IMR-90 (cell line): ENCODE results near the gene LTBP1.

ENCODE experiments used
- CEBPB ChIP-seq: IDR thresholded peaks from 2 replicates; pipeline ENCODE4 v1.6.1; 2012; ENCODE audit warnings: low read depth, low read length, improper control_type of control experiment
- CHD1 ChIP-seq: IDR thresholded peaks from 2 replicates; pipeline ENCODE4 v1.6.1; 2012; ENCODE audit warnings: low read depth, low read length, improper control_type of control experiment
- MAFK ChIP-seq: IDR thresholded peaks from 2 replicates; pipeline ENCODE4 v1.6.1; 2012; ENCODE audit warnings: low read depth, low read length, improper control_type of control experiment
- MAZ ChIP-seq: IDR thresholded peaks from 2 replicates; pipeline ENCODE4 v1.6.1; 2012; ENCODE audit warnings: low read depth, mild to moderate bottlenecking, low read length, improper control_type of control experiment, moderate library complexity, borderline replicate concordance
- MXI1 ChIP-seq: IDR thresholded peaks from 2 replicates; pipeline ENCODE4 v1.6.1; 2012; ENCODE audit warnings: low read depth, mild to moderate bottlenecking, low read length, moderate library complexity, borderline replicate concordance
- POLR2A ChIP-seq: IDR thresholded peaks from 2 replicates; pipeline ENCODE4 v1.6.1; 2012; ENCODE audit warnings: mild to moderate bottlenecking, low read depth, low read length
- RAD21 ChIP-seq: IDR thresholded peaks from 2 replicates; pipeline ENCODE4 v1.6.1; 2012; ENCODE audit warnings: low read length, improper control_type of control experiment
- RCOR1 ChIP-seq: IDR thresholded peaks from 2 replicates; pipeline ENCODE4 v1.6.1; 2012; ENCODE audit warnings: mild to moderate bottlenecking, low read length, improper control_type of control experiment; ENCODE audit not compliant: insufficient replicate concordance
- SMC3 ChIP-seq: fragments of 150-350 bp; IDR thresholded peaks from 2 replicates; pipeline ENCODE4 v1.6.1; 2016; ENCODE audit warnings: low read depth, mild to moderate bottlenecking, antibody characterized with exemption, low read length, moderate library complexity
- TF ChIP-seq, protein P1 (sequence below): conservative IDR thresholded peaks from 2 replicates; pipeline ENCODE4 v1.5.1; 2012; ENCODE audit warnings: mild to moderate bottlenecking, low read depth, low read length, improper control_type of control experiment
- TF ChIP-seq, protein P2 (sequence below): fragments of 150-350 bp; IDR thresholded peaks from 2 replicates; pipeline ENCODE4 v1.6.1; 2017; ENCODE audit warnings: mild to moderate bottlenecking, antibody characterized with exemption, low read length, low read depth
- TF ChIP-seq, protein P3 (sequence below): fragments of 150-350 bp; IDR thresholded peaks from 2 replicates; pipeline ENCODE4 v1.6.1; 2016; ENCODE audit warnings: low read depth, mild to moderate bottlenecking, low read length, moderate library complexity, borderline replicate concordance

DNA sequence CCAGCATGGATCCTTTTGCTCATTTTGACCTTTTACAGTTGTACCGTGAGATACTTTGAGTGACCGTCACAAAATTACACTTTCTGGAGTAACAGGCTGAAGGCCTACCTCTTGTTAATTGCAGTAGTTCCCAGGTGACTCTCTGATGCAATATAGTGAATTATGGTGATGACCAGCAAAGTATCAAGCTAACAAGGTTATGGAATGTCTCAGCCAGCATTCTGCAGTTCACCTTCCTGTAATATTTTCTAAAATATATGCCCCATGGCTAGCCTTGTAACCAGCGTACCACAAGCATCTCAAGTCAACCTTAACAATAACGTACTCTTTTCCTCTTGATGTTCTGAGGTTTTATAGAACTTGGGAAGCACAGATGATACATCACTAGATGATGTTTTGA, 234.7 kb downstream of the LTBP1 start:
- TF ChIP-seq, protein P1, sequence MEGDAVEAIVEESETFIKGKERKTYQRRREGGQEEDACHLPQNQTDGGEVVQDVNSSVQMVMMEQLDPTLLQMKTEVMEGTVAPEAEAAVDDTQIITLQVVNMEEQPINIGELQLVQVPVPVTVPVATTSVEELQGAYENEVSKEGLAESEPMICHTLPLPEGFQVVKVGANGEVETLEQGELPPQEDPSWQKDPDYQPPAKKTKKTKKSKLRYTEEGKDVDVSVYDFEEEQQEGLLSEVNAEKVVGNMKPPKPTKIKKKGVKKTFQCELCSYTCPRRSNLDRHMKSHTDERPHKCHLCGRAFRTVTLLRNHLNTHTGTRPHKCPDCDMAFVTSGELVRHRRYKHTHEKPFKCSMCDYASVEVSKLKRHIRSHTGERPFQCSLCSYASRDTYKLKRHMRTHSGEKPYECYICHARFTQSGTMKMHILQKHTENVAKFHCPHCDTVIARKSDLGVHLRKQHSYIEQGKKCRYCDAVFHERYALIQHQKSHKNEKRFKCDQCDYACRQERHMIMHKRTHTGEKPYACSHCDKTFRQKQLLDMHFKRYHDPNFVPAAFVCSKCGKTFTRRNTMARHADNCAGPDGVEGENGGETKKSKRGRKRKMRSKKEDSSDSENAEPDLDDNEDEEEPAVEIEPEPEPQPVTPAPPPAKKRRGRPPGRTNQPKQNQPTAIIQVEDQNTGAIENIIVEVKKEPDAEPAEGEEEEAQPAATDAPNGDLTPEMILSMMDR: no peak
- no peak for TF ChIP-seq MAFK
- TF ChIP-seq CEBPB: 0 out of 2 replicates have a peak, but pooled peaks have one; percentile 7
- TF ChIP-seq RAD21: no peak
- TF ChIP-seq MXI1: no peak
- TF ChIP-seq POLR2A: no peak
- TF ChIP-seq, protein P2, sequence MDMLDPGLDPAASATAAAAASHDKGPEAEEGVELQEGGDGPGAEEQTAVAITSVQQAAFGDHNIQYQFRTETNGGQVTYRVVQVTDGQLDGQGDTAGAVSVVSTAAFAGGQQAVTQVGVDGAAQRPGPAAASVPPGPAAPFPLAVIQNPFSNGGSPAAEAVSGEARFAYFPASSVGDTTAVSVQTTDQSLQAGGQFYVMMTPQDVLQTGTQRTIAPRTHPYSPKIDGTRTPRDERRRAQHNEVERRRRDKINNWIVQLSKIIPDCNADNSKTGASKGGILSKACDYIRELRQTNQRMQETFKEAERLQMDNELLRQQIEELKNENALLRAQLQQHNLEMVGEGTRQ: no peak
- no peak for TF ChIP-seq SMC3
- TF ChIP-seq, protein P3, sequence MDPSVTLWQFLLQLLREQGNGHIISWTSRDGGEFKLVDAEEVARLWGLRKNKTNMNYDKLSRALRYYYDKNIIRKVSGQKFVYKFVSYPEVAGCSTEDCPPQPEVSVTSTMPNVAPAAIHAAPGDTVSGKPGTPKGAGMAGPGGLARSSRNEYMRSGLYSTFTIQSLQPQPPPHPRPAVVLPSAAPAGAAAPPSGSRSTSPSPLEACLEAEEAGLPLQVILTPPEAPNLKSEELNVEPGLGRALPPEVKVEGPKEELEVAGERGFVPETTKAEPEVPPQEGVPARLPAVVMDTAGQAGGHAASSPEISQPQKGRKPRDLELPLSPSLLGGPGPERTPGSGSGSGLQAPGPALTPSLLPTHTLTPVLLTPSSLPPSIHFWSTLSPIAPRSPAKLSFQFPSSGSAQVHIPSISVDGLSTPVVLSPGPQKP: no peak
- no peak for TF ChIP-seq MAZ
- no peak for TF ChIP-seq RCOR1
- no peak for TF ChIP-seq CHD1
